HL-60/S4 (cell line): ENCODE measurements around the gene C4orf54.

Source experiments
- in situ Hi-C: fragments of 300-500 bp; cut with MboI; formaldehyde crosslinking; loops from 2 replicates; pipeline ENCODE4 v1.14.3; 2022; ENCODE audit warnings: low sequenced_read_pairs

C4orf54 gene

GRCh38 chr4:99657798-99658197, at the start of gene C4orf54:
Gene C4orf54, minus strand, starts transcription at chr4:99657828. Its CDS starts 3,180 bp downstream, at chr4:99654648.
- in situ Hi-C loops = no loop called here

GRCh38 chr4:99705891-99706290, 48.3 kb upstream of the C4orf54 start:
- in situ Hi-C loops = no loop called here

GRCh38 chr4:99696801-99697200, 39.2 kb upstream of the C4orf54 start:
- in situ Hi-C loops = no loop called here

- in situ Hi-C loops = no loop called here
Observed at GRCh38 chr4:99693140-99693539, 35.5 kb upstream of the C4orf54 start.

- in situ Hi-C loops = no loop called here
Observed at GRCh38 chr4:99690990-99691389, 33.4 kb upstream of the C4orf54 start.

GRCh38 chr4:99690472-99690871, 32.8 kb upstream of the C4orf54 start:
- in situ Hi-C loops = no loop called here

GRCh38 chr4:99687120-99687519, 29.5 kb upstream of the C4orf54 start:
- in situ Hi-C loops = no loop called here

- in situ Hi-C loops = no loop called here
Observed at GRCh38 chr4:99685234-99685633, 27.6 kb upstream of the C4orf54 start.

- in situ Hi-C loops = no loop called here
Observed at GRCh38 chr4:99683895-99684294, 26.3 kb upstream of the C4orf54 start.

- in situ Hi-C loops = no loop called here
Observed at GRCh38 chr4:99679976-99680375, 22.3 kb upstream of the C4orf54 start.

- in situ Hi-C loops = no loop called here
Observed at GRCh38 chr4:99679204-99679603, 21.6 kb upstream of the C4orf54 start.

GRCh38 chr4:99677161-99677560, 19.5 kb upstream of the C4orf54 start:
- in situ Hi-C loops = no loop called here

- in situ Hi-C loops = no loop called here
Observed at GRCh38 chr4:99670409-99671073, 12.9 kb upstream of the C4orf54 start.

GRCh38 chr4:99669084-99669483, 11.5 kb upstream of the C4orf54 start:
- in situ Hi-C loops = no loop called here

- in situ Hi-C loops = no loop called here
Observed at GRCh38 chr4:99668472-99668871, 10.8 kb upstream of the C4orf54 start.

GRCh38 chr4:99665983-99666382, 8.4 kb upstream of the C4orf54 start:
- in situ Hi-C loops = no loop called here

GRCh38 chr4:99664716-99665115, 7.1 kb upstream of the C4orf54 start:
- in situ Hi-C loops = no loop called here

GRCh38 chr4:99661907-99662306, 4.3 kb upstream of the C4orf54 start:
- in situ Hi-C loops = no loop called here

- in situ Hi-C loops = no loop called here
Observed at GRCh38 chr4:99658666-99659065, 1.0 kb upstream of the C4orf54 start.

- in situ Hi-C loops = no loop called here
Observed at GRCh38 chr4:99655308-99656081, 2.1 kb downstream of the C4orf54 start.

- in situ Hi-C loops = no loop called here
Observed at GRCh38 chr4:99654361-99654761, 3.3 kb downstream of the C4orf54 start.

- in situ Hi-C loops = no loop called here
Observed at GRCh38 chr4:99653916-99654315, 3.7 kb downstream of the C4orf54 start.
